AG04450 (cell line): Measurements from ENCODE around the gene SELENOS. TPM values are rescaled to one million over a fixed set of nuclear protein-coding genes. Genes with fewer than 3 reads are reported as not detected.
"Not testable (repeated sequence)": the region's sequence is repeated elsewhere in the genome, so short reads cannot be mapped to it uniquely, and the experiment has no call there.

ENCODE experiments used
- CTCF ChIA-PET: fragments of 300-600, 350-600 bp; formaldehyde crosslinking; extraction: SDS; loops from one replicate; lab custom pipeline; 2022; ENCODE audit warnings: antibody characterized with exemption, inconsistent platforms; lab: Charles Lee
- POLR2A ChIA-PET: fragments of 350-600 bp; formaldehyde crosslinking; extraction: SDS; loops from one replicate; lab custom pipeline; 2021; ENCODE audit warnings: antibody characterized with exemption, inconsistent platforms; lab: Yijun Ruan, JAX
- DNase-seq: peaks from one replicate; pipeline ENCODE4 v3.0.0-alpha.2; 2011; ENCODE audit warnings: low read depth, low spot score
- H3K27ac ChIP-seq: one replicate; pipeline ENCODE4 v1.5.1; 2012; ENCODE audit warnings: low read depth, low read length, control low read depth
- H3K27me3 ChIP-seq: one replicate; pipeline ENCODE4 v1.6.0; 2012; ENCODE audit warnings: low read length; ENCODE audit not compliant: control insufficient read depth, insufficient read depth
- H3K4me3 ChIP-seq: 2 replicates; pipeline ENCODE4 v1.5.1; 2011; ENCODE audit warnings: mild to moderate bottlenecking, low read depth, low read length, control low read depth
- H3K9me3 ChIP-seq: 2 replicates; pipeline ENCODE4 v1.5.1; 2012; ENCODE audit warnings: low read length; ENCODE audit not compliant: control insufficient read depth, insufficient read depth
- CTCF ChIP-seq: IDR thresholded peaks from 2 replicates; pipeline ENCODE4 v1.5.1; 2011; ENCODE audit warnings: low read depth, low read length, control low read depth, inconsistent platforms
- polyA plus RNA-seq: library from polyadenylated mRNA; depleted of rRNA; stranded (reverse); fragments of >200 nt; gene quantifications from 2 replicates; pipeline ENCODE4 v1.2.3, GENCODE V29; 2011

Gene SELENOS
- polyA plus RNA-seq, 1 experiment, result 100 TPM

DNA sequence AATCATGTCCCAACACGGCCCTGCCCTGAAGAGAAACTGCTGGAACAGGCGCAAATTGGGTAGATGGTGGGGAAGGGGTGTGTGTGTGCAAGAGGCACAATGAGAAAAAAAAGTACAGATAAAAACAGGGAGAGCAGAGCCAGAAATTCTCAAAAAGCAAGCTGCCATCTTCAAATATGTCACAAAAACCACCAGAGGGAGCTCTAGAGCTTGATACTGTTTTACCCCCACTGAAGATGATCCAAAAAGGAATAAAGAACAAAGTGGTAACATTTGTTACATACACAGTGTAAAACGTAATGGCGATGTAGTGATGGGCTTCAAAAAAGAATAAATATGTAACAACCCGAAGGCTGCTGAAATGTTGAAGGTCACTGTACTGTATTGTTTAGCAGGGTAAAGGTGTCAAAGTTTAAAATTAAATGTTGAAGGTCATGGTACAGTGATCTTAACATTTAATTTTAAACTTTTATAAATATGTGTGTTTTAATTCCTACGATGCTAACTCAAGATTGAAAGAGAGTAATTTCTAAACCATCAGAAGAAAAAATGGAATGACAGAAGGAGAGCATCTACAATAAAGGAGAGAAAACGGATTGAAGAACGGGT is 11.7 kb upstream of the SELENOS start:
- no peak overlapping the region for H3K4me3 ChIP-seq
- no peaks in the 10 kb centered on the region for H3K27me3 ChIP-seq
- H3K27ac ChIP-seq, result no peak overlapping the region
- no peak for DNase-seq
- ChIA-PET POLR2A (interaction anchor here (0.7 kb wide), 1 partner anchor 21 kb away, joined by 3 read pairs; no protein-coding TSS in a partner anchor), CTCF (interaction anchor here (0.5 to 5.0 kb wide), 13 partner anchors 9 to 403 kb away, joined by 3 to 58 read pairs (median 5); no protein-coding TSS in a partner anchor)
- H3K9me3 ChIP-seq, result no peaks in the 10 kb centered on the region
- TF ChIP-seq CTCF, result peak; percentile 60

- DNase-seq, POLR2A ChIA-PET, H3K4me3 ChIP-seq, H3K27me3 ChIP-seq, H3K9me3 ChIP-seq, H3K27ac ChIP-seq: not testable (repeated sequence)
- CTCF ChIA-PET, result interaction anchor here (0.9 to 5.0 kb wide), 4 partner anchors 247 to 354 kb away, joined by 3 to 58 read pairs (median 4); no protein-coding TSS in a partner anchor
Observed at GRCh38 chr15:101287342-101287741, 10.1 kb upstream of the SELENOS start.

DNA sequence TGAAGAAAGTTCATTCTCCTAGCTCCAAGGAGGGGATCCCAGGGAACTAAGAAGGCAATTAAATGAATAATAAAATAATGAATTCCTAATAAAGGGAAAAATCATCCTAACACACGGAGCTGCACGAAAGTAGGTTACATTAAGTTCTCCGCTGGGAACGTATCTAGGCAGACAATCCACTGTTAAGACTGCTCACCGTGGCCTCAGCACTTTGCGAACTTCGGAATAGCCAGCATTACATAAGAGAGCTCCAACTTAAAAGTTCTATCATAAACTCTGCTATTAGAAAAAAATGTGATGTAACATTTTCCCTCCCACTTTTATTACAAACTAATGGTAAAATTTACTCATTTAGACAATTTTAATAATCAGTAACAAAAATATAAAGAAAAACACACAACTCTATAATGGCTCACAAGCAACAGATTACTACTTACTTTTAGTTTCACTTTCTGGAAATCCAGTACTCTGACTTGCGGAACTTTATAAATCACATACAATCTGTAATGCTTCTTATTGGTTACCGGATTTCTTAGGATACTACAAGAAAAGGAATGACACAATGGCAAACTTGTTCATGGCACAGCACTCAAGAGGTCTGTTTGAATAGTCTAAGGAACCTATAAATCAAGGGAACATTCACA is 9.3 kb upstream of the SELENOS start:
- Histone ChIP-seq H3K27me3 (no peaks in the 10 kb centered on the region), H3K27ac (no peak overlapping the region), H3K9me3 (no peaks in the 10 kb centered on the region), H3K4me3 (no peak overlapping the region)
- DNase-seq, result no peak
- no peak for TF ChIP-seq CTCF
- POLR2A ChIA-PET, result no interaction called here
- CTCF ChIA-PET, result interaction anchor here (0.8 to 5.0 kb wide), 3 partner anchors 354 to 359 kb away, joined by 3 to 58 read pairs (median 14); no protein-coding TSS in a partner anchor

DNA sequence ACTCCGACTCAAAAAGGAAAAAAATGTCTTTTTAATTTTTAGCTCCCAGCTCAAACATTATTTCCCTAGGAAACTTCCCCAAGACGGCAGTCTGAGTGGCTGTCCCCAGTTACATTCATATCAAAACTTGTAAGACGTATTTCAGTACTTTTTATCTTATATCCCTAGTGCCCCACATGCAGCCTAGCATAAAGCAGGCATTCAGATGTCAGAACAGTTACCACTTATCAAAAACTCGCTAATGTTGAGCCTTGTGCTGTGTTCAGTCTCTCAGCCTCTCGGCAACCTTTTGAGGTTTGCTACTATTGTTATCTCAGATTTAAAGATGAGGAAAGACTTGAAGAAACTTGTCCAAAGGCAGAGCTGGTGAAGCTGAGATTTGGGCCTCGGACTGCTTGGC is 6.6 kb upstream of the SELENOS start:
- H3K4me3 ChIP-seq, result no peak overlapping the region
- ChIA-PET POLR2A (no interaction called here), CTCF (no interaction called here)
- H3K9me3 ChIP-seq, result no peaks in the 10 kb centered on the region
- H3K27ac ChIP-seq, result no peak overlapping the region
- no peak for DNase-seq
- TF ChIP-seq CTCF, result no peak
- H3K27me3 ChIP-seq, result no peaks in the 10 kb centered on the region

DNA sequence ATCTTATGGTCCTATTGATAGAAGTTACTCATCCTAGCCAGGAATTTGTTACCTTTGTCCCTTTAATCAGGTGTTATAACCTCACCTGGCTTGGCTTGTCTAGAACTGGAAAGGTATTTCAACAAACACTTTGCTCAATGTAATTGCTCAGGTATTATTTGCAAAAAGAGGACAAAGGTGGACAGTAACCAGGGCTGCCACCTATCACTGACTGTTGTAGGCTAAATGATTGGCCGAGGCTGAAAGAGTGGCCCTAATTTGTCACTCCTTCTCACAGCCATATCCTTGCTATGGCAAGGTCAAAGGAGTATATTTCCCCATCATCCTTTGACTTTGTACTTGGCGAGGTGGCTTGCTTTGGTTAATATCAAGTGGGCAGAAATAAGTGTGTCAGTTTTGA is 2.7 kb upstream of the SELENOS start:
- Histone ChIP-seq H3K27ac (no peak overlapping the region), H3K9me3 (no peaks in the 10 kb centered on the region), H3K4me3 (no peak overlapping the region), H3K27me3 (no peaks in the 10 kb centered on the region)
- DNase-seq, result no peak
- POLR2A ChIA-PET, result no interaction called here
- CTCF ChIA-PET, result interaction anchor here (1.8 kb wide), 1 partner anchor 9 kb away, joined by 7 read pairs; no protein-coding TSS in a partner anchor
- no peak for TF ChIP-seq CTCF
